Measurements from ENCODE around the gene USP37.

Gene USP37

GRCh38 chr2:218419630-218420216, 148.4 kb downstream of the USP37 start:
- no peak overlapping the region for H3K4me3 ChIP-seq (ENCODE audit: low read length)
- H3K4me1 ChIP-seq (ENCODE audit: control insufficient read depth, insufficient read depth, low read length): peaks cover 4% of the 10 kb centered on the region; the same call in 1 of the 2 replicates
- H3K36me3 ChIP-seq (ENCODE audit: control insufficient read depth, insufficient read depth, low read length): no peaks in the 10 kb centered on the region
- no peak for DNase-seq (ENCODE audit: low read depth, low spot score)
- no peak overlapping the region for H3K27ac ChIP-seq (ENCODE audit: low read length)
- no CpG with 5 or more reads among the region's 7 CpGs for WGBS (ENCODE audit: insufficient coverage, insufficient read length)
- H3K27me3 ChIP-seq (ENCODE audit: control insufficient read depth, insufficient read depth, low read length): no peaks in the 10 kb centered on the region
- no peaks in the 10 kb centered on the region for H3K9me3 ChIP-seq (ENCODE audit: control insufficient read depth, insufficient read depth, low read length)

- DNase-seq (ENCODE audit: low read depth, low spot score): no peak
- Histone ChIP-seq H3K36me3 (ENCODE audit: control insufficient read depth, insufficient read depth, low read length) (no peaks in the 10 kb centered on the region), H3K9me3 (ENCODE audit: control insufficient read depth, insufficient read depth, low read length) (no peaks in the 10 kb centered on the region), H3K27me3 (ENCODE audit: control insufficient read depth, insufficient read depth, low read length) (no peaks in the 10 kb centered on the region), H3K4me3 (ENCODE audit: low read length) (no peak within 1 kb of the TSS), H3K4me1 (ENCODE audit: control insufficient read depth, insufficient read depth, low read length) (peaks cover 4% of the 10 kb centered on the region; the same call in 1 of the 2 replicates), H3K27ac (ENCODE audit: low read length) (no peak within 1 kb of the TSS)
- no CpG with 5 or more reads among the region's 9 CpGs for WGBS (ENCODE audit: insufficient coverage, insufficient read length)
Measured at GRCh38 chr2:218418717-218419458, 149.3 kb downstream of the USP37 start, which contains the start of gene VIL1. Gene VIL1 (plus strand): TSS chr2:218419123. CDS start chr2:218423779, 4,656 bp downstream.

GRCh38 chr2:218418321-218418716, 149.8 kb downstream of the USP37 start:
- Histone ChIP-seq H3K27ac (ENCODE audit: low read length) (no peak overlapping the region), H3K27me3 (ENCODE audit: control insufficient read depth, insufficient read depth, low read length) (no peaks in the 10 kb centered on the region), H3K9me3 (ENCODE audit: control insufficient read depth, insufficient read depth, low read length) (no peaks in the 10 kb centered on the region), H3K36me3 (ENCODE audit: control insufficient read depth, insufficient read depth, low read length) (no peaks in the 10 kb centered on the region), H3K4me3 (ENCODE audit: low read length) (no peak overlapping the region), H3K4me1 (ENCODE audit: control insufficient read depth, insufficient read depth, low read length) (peaks cover 4% of the 10 kb centered on the region; the same call in 1 of the 2 replicates)
- no peak for DNase-seq (ENCODE audit: low read depth, low spot score)
- WGBS (ENCODE audit: insufficient coverage, insufficient read length): no CpG with 5 or more reads among the region's 5 CpGs

- H3K36me3 ChIP-seq (ENCODE audit: control insufficient read depth, insufficient read depth, low read length): peaks cover 5% of the 10 kb centered on the region
- no CpG with 5 or more reads among the region's 8 CpGs for WGBS (ENCODE audit: insufficient coverage, insufficient read length)
- no peak overlapping the region for H3K27ac ChIP-seq (ENCODE audit: low read length)
- peaks cover 11% of the 10 kb centered on the region for H3K4me1 ChIP-seq (ENCODE audit: control insufficient read depth, insufficient read depth, low read length)
- H3K4me3 ChIP-seq (ENCODE audit: low read length): no peak overlapping the region
- H3K9me3 ChIP-seq (ENCODE audit: control insufficient read depth, insufficient read depth, low read length): no peaks in the 10 kb centered on the region
- DNase-seq (ENCODE audit: low read depth, low spot score): no peak
- no peaks in the 10 kb centered on the region for H3K27me3 ChIP-seq (ENCODE audit: control insufficient read depth, insufficient read depth, low read length)
Measured at GRCh38 chr2:218407717-218408116, 160.4 kb downstream of the USP37 start.

- WGBS (ENCODE audit: insufficient coverage, insufficient read length): no CpG with 5 or more reads among the region's 13 CpGs
- Histone ChIP-seq H3K36me3 (ENCODE audit: control insufficient read depth, insufficient read depth, low read length) (peaks cover 11% of the 10 kb centered on the region), H3K4me3 (ENCODE audit: low read length) (peak overlapping the region; percentile 32; the same call in 1 of the 2 replicates), H3K27me3 (ENCODE audit: control insufficient read depth, insufficient read depth, low read length) (no peaks in the 10 kb centered on the region), H3K27ac (ENCODE audit: low read length) (no peak overlapping the region), H3K9me3 (ENCODE audit: control insufficient read depth, insufficient read depth, low read length) (no peaks in the 10 kb centered on the region), H3K4me1 (ENCODE audit: control insufficient read depth, insufficient read depth, low read length) (peaks cover 11% of the 10 kb centered on the region)
- DNase-seq (ENCODE audit: low read depth, low spot score): no peak
Measured at GRCh38 chr2:218406949-218407618, 161.1 kb downstream of the USP37 start.

GRCh38 chr2:218406209-218406948, 161.8 kb downstream of the USP37 start:
- Histone ChIP-seq H3K4me1 (ENCODE audit: control insufficient read depth, insufficient read depth, low read length) (peaks cover 11% of the 10 kb centered on the region), H3K9me3 (ENCODE audit: control insufficient read depth, insufficient read depth, low read length) (no peaks in the 10 kb centered on the region), H3K27me3 (ENCODE audit: control insufficient read depth, insufficient read depth, low read length) (no peaks in the 10 kb centered on the region), H3K27ac (ENCODE audit: low read length) (no peak overlapping the region), H3K4me3 (ENCODE audit: low read length) (peak overlapping the region; percentile 48; the same call in 1 of the 2 replicates), H3K36me3 (ENCODE audit: control insufficient read depth, insufficient read depth, low read length) (peaks cover 11% of the 10 kb centered on the region)
- WGBS (ENCODE audit: insufficient coverage, insufficient read length): no CpG with 5 or more reads among the region's 56 CpGs
- no peak for DNase-seq (ENCODE audit: low read depth, low spot score)

- Histone ChIP-seq H3K4me3 (ENCODE audit: low read length) (peak overlapping the region; percentile 48; the same call in 1 of the 2 replicates), H3K9me3 (ENCODE audit: control insufficient read depth, insufficient read depth, low read length) (no peaks in the 10 kb centered on the region), H3K4me1 (ENCODE audit: control insufficient read depth, insufficient read depth, low read length) (peaks cover 12% of the 10 kb centered on the region), H3K36me3 (ENCODE audit: control insufficient read depth, insufficient read depth, low read length) (peaks cover 11% of the 10 kb centered on the region), H3K27ac (ENCODE audit: low read length) (no peak overlapping the region), H3K27me3 (ENCODE audit: control insufficient read depth, insufficient read depth, low read length) (no peaks in the 10 kb centered on the region)
- DNase-seq (ENCODE audit: low read depth, low spot score): no peak
- no CpG with 5 or more reads among the region's 15 CpGs for WGBS (ENCODE audit: insufficient coverage, insufficient read length)
Measured at GRCh38 chr2:218405746-218406208, 162.4 kb downstream of the USP37 start.

- Histone ChIP-seq H3K4me3 (ENCODE audit: low read length) (peak overlapping the region; percentile 48; the same call in 1 of the 2 replicates), H3K27ac (ENCODE audit: low read length) (no peak overlapping the region), H3K36me3 (ENCODE audit: control insufficient read depth, insufficient read depth, low read length) (peaks cover 11% of the 10 kb centered on the region), H3K27me3 (ENCODE audit: control insufficient read depth, insufficient read depth, low read length) (no peaks in the 10 kb centered on the region), H3K4me1 (ENCODE audit: control insufficient read depth, insufficient read depth, low read length) (peaks cover 12% of the 10 kb centered on the region), H3K9me3 (ENCODE audit: control insufficient read depth, insufficient read depth, low read length) (no peaks in the 10 kb centered on the region)
- no CpG with 5 or more reads among the region's 8 CpGs for WGBS (ENCODE audit: insufficient coverage, insufficient read length)
- no peak for DNase-seq (ENCODE audit: low read depth, low spot score)
Measured at GRCh38 chr2:218405086-218405745, 162.9 kb downstream of the USP37 start.

GRCh38 chr2:218404351-218405085, 163.6 kb downstream of the USP37 start:
- H3K4me1 ChIP-seq (ENCODE audit: control insufficient read depth, insufficient read depth, low read length): peaks cover 12% of the 10 kb centered on the region
- no peaks in the 10 kb centered on the region for H3K27me3 ChIP-seq (ENCODE audit: control insufficient read depth, insufficient read depth, low read length)
- no CpG with 5 or more reads among the region's 16 CpGs for WGBS (ENCODE audit: insufficient coverage, insufficient read length)
- H3K9me3 ChIP-seq (ENCODE audit: control insufficient read depth, insufficient read depth, low read length): no peaks in the 10 kb centered on the region
- H3K36me3 ChIP-seq (ENCODE audit: control insufficient read depth, insufficient read depth, low read length): peaks cover 11% of the 10 kb centered on the region
- no peak for DNase-seq (ENCODE audit: low read depth, low spot score)
- no peak overlapping the region for H3K4me3 ChIP-seq (ENCODE audit: low read length)
- H3K27ac ChIP-seq (ENCODE audit: low read length): no peak overlapping the region
